Kidney epithelial cell (primary cell): ENCODE measurements around the gene BICRA. TPM values are rescaled to one million over a fixed set of nuclear protein-coding genes. Genes with fewer than 3 reads are reported as not detected.

Source experiments
- DNase-seq: peaks from one replicate; pipeline ENCODE4 v3.0.0-alpha.2; 2010; ENCODE audit warnings: low read depth
- H3K27me3 ChIP-seq: 2 replicates; pipeline ENCODE4 v1.6.0; 2011; ENCODE audit warnings: low read length; ENCODE audit not compliant: control insufficient read depth, insufficient read depth
- H3K36me3 ChIP-seq: 2 replicates; pipeline ENCODE4 v1.5.1; 2011; ENCODE audit warnings: low read length; ENCODE audit not compliant: control insufficient read depth, insufficient read depth
- H3K4me3 ChIP-seq: 2 replicates; pipeline ENCODE4 v1.5.1; 2011; ENCODE audit warnings: low read depth, mild to moderate bottlenecking, control low read depth, low read length
- CTCF ChIP-seq: IDR thresholded peaks from 2 replicates; pipeline ENCODE4 v1.5.1; 2011; ENCODE audit warnings: mild to moderate bottlenecking, moderate library complexity, low read length, control low read depth, inconsistent platforms; ENCODE audit not compliant: insufficient read depth, poor library complexity, severe bottlenecking
- total RNA-seq: library from RNA; depleted of rRNA; stranded (reverse); fragments of >200 nt; gene quantifications from 2 replicates; pipeline ENCODE4 v1.2.3, GENCODE V29; 2015

BICRA gene
- total RNA-seq, 1 donor from 2014 or later = 11.2 TPM

DNA sequence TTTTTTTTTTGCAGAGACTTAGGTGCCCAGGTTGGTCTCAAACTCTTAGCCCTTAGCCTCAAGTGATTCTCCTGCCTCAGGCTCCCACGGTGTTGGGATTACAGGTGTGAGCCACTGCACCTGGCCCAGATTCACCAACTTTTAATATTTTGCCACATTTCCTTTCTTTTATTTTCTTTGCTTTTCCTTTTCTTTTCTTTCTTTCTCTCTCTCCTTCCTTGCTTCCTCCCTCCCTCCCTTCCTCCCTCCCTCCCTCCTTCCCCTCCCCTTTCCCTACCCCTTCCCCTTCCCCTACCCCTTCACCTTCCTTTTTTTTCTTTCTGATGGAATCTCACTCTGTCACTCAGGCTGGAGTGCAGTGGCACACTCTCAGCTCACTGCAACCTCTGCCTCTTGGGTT is 35.3 kb downstream of the BICRA start:
- DNase-seq = no peak
- H3K36me3 ChIP-seq = no peaks in the 10 kb centered on the region
- no peak for TF ChIP-seq CTCF
- H3K27me3 ChIP-seq = no peaks in the 10 kb centered on the region
- H3K4me3 ChIP-seq = no peak overlapping the region

DNA sequence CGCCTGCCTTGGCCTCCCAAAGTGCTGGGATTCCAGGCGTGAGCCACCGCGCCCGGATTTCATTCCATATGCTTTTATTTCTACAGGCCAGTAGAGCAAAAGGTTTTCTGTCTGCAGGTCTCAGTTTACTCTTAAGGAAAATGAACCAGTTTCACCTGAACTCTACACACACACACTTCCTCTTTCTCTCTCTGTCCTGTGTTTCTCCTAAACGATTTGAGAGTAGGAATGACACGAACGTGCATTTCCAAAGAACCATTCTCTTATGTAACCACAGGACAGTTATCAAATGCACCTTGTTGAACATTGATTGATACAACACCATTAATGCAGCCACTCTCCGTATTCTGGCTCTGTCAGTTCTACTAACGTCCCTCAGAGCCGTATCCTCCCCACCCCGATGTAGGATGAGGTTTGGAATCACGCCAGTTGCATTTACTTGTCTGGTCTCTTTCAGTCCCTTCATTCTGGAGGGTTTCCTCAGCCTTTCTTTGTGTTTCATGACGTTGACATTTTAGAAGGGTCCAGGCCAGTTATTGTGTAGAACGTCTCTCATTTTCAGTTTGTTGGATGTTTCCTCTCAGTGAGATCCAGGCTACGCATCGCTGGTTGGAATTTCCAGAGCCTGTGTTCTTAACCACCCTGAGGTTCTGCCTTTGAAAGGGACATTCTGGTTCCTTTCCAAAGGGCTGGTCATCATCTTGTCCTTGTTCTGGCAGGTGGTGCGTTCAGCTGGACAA is 36.0 kb downstream of the BICRA start:
- TF ChIP-seq CTCF = no peak
- Histone ChIP-seq H3K36me3 (no peaks in the 10 kb centered on the region), H3K27me3 (no peaks in the 10 kb centered on the region), H3K4me3 (no peak overlapping the region)
- peak; percentile 50 for DNase-seq

GRCh38 chr19:47646924-47647323 is 38.0 kb downstream of the BICRA start:
- no peak for TF ChIP-seq CTCF
- Histone ChIP-seq H3K36me3 (no peaks in the 10 kb centered on the region), H3K4me3 (no peak overlapping the region), H3K27me3 (no peaks in the 10 kb centered on the region)
- DNase-seq = no peak

GRCh38 chr19:47649588-47649987 is 40.7 kb downstream of the BICRA start:
- TF ChIP-seq CTCF = no peak
- H3K27me3 ChIP-seq = no peaks in the 10 kb centered on the region
- DNase-seq = no peak
- no peaks in the 10 kb centered on the region for H3K36me3 ChIP-seq
- H3K4me3 ChIP-seq = no peak overlapping the region

- H3K4me3 ChIP-seq = no peak overlapping the region
- no peaks in the 10 kb centered on the region for H3K27me3 ChIP-seq
- no peak for DNase-seq
- H3K36me3 ChIP-seq = no peaks in the 10 kb centered on the region
- TF ChIP-seq CTCF = no peak
These were observed 41.8 kb downstream of the BICRA start for GRCh38 chr19:47650700-47651099.

- H3K36me3 ChIP-seq = no peaks in the 10 kb centered on the region
- no peak overlapping the region for H3K4me3 ChIP-seq
- H3K27me3 ChIP-seq = no peaks in the 10 kb centered on the region
- DNase-seq = no peak
- no peak for TF ChIP-seq CTCF
These were observed 42.2 kb downstream of the BICRA start for GRCh38 chr19:47651132-47651531.
